Activated CD4-positive, CD25-positive, alpha-beta regulatory T cell treated with anti-CD3 and anti-CD28 coated beads, Interleukin-2, amount 50 U/mL, for 16 hours (primary cell): ENCODE results near the gene HSPA4.
"Not testable (repeated sequence)": the region's sequence is repeated elsewhere in the genome, so short reads cannot be mapped to it uniquely, and the experiment has no call there.

Experiments
- DNase-seq: peaks from one replicate; pipeline ENCODE4 v3.0.0-alpha.2; 2020; ENCODE audit warnings: low read depth, low spot score

HSPA4 gene

DNA sequence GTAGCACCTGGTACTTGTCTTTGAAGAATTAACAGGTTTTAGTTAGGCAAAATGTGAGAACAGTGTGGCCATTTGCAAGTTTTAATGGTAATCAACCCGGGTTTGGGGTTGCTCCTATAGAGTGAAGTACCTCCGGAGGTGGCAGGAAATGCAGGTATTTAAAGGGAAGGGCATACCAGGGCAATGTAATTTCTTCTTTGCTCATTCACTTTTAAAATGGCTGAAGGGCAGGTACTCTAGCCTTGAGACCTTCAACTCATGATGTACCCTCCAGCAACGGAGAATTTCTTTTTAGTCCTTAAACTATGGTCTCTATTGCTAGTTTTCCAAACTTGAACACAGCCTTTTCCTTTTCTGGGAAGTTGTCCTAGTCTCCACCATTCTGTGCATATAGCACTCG is 1.3 kb upstream of the HSPA4 start:
- DNase-seq, result no peak

DNA sequence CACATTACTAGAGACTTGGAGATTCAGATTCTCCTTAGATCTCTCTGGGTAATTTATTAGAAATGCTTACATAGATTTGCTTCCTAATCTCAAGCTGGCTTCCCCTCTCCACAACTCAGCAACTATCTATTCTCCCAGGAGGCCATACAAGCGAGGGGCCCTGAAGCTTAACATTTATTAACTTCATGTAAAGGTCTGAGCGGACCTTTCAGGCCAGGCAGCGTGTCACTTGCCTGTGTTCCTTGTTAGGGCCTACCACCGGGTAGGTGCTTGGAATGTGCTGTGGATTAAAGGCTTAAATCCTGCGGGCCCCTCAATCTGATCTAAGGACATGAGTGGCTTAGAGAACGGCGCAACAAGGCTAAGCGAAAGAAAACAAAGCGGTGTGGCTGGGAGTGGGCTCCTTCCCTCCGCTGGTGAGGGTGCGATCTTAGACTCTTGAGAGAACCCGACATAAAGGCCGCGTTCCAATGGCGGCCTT is 712 bp upstream of the HSPA4 start:
- no peak for DNase-seq

DNA sequence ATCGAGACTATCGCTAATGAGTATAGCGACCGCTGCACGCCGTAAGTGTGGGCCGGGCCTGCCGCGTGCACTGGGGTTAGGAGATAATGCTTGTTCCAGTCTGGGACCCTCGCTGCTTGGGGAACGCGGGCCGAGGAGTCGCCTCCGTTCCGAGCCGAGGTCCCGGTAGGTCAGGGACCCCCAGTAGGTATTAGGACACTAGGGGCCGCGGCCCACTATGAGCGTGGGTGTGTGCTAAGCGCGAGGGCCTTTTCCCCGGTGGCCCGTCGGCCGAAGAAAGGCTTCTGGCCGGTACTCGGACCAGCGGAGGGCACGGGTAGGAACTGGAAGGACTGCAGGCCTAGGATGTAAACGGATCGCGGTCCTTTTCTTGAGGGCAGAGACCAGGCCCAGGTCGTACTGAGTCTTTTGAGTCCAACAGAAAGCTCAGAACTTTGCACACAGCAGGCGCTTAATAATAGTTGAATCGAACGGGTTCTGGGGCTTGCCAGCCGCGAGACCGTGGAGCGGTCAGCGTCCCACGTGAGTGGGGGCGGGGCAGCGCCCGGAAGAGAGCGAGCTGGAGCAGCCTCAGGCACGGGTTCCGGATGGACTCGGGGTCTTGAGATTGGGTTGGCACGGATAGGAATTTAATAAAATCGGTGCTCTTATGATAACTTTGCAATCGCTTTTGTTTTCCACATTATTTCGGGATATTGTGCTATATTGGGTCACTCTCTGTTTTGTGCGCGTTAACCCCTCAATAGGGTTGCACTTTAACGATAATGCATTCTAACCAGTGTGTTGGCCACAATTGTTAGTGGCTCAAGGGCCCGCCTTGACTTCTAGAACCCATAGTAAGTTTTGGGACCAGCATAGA is 733 bp downstream of the HSPA4 start:
- peak; percentile 16 for DNase-seq

DNA sequence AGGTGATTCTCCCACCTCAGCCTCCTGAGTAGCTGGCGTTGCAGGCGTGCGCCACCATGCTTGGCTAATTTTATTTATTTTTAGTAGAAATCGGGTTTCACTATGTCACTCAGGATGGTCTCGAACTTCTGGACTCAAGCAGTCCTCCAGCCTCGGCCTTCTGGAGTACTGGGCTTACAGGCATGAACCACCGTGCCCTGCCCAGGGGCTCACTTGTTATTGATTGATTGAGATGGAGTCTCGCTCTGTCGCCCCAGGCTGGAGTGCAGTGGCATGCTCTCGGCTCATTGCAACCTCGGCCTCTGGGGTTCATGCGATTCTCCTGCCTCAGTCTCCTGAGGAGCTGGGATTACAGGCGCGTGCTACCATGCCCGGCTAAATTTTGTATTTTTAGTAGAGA is 1.6 kb downstream of the HSPA4 start:
- no peak for DNase-seq

DNA sequence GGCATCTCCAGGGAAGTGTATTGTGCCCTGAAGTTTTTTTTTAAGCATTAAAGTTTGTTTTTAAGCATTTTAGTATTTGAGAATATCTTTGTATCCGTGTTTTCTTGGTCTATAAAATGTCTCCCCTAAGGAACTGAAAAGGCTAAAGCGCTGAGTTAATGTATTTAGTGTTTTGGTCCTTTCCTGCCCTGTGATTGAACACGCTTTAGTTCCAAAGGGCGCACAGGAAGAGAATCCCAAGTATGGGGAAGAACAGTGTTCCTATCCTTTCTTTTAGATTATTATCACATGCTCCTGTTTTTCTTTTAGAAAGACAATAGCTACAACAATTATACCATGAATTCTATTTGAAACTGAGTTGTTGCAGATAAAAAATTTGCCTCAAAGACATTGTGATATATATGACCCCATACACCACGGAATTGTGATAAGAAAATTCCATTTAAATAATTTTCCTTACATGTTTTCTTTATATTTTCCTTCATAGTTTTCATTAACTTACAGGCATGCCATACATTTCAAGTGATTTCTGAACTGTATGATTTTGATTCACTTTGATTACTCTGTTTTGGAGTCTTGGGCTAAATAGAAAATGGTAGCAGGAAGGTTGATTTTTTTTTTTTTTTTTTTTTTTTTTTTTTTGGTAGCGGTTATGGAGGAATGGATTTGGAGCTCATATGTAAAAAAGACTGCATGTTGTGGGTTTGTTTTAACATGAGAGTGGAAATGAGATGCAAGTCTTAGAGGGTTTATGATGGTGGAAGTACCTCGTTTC is 3.1 kb downstream of the HSPA4 start:
- no peak for DNase-seq

DNA sequence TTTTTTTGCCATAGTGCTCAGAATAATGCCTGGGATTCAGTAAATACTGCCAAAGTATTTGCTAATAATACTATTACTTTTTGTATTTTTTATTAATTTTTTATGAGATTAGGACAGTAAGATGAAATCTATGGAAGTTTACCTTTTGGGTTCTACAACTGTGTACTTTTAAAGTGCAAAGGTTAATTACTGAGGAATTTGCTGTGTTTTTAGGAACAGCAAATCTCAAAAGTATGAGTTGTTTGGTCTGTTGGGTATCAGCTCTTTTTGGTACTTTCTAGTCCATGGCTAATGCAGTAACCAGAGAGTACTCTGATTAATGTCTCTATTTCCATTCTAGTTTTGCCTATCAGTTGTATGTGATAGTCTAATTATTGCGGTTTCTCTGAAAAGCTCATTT is 5.1 kb downstream of the HSPA4 start:
- no peak for DNase-seq

DNA sequence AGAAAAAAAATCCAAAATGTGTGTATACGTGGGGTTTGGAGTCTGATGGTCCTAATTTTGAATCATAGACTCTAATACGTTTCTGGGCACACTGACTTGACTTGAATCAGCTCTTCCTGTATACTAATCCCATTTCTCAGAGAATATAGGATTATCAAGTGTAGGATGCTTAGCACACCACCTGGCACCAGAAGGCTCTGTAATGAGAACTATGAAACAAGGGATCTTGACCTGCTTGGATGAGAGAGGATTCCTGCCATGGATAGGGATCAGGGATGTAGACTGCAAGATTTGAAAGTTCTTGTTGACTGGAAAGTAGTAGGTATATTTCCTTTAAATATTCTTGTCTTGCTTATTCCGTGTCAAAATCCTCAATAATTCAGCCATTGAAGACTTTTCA is 7.8 kb downstream of the HSPA4 start:
- no peak for DNase-seq

DNA sequence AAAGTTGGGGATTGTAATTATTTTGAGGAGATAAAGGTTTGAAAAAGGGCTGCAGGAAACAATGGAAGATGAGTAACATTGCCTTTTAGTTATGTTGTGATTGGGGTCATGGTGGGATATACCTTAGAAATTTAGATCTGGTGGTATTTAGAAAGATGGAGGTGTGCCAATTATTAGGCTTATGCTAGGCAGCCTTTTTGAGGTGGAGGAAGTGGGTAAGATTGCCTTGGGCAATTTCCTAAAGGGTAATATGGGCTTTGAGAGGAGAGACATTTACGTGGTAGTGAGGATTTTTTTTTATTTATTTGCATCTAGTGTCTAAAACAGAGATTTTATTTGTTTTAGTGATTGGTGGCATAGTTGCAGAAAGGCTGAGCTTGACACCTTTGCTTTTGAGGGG is 10.5 kb downstream of the HSPA4 start:
- no peak for DNase-seq

DNA sequence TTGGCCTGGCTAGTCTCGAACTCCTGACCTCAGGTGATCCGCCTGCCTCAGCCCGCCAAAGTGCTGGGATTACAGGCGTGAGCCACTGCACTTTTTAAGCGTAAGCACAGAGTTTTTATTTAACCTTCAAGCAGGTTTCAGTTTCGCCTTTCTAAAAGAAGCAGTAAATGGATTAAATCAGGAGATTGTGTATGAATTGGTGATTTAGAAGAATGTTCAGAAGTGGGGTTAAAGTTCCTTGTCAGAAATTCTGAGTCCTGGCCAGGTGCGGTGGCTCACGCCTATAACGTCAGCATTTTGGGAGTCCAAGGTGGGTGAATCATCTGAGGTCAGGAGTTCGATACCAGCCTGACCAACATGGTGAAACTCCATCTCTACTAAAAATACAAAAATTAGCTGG is 12.2 kb downstream of the HSPA4 start:
- DNase-seq, result no peak

DNA sequence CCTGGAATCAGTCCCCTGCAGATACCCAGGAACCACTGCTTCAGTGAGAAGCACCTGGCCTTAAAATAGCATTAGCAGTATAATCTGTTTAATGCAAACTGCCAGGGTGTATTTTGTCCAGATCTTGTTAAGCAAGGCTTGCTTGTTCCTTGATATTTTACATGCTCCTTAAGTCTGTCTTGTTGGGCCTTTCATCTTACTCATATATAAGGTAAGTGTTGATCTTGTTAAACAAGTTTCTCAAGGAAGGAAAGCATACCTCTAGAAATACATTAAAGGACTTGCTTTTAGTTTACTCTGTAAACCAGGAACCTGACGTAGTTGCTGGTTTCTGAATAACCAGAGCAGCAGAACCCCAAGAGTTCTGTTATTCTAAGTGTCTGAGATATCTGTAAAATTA is 13.7 kb downstream of the HSPA4 start:
- DNase-seq, result no peak

DNA sequence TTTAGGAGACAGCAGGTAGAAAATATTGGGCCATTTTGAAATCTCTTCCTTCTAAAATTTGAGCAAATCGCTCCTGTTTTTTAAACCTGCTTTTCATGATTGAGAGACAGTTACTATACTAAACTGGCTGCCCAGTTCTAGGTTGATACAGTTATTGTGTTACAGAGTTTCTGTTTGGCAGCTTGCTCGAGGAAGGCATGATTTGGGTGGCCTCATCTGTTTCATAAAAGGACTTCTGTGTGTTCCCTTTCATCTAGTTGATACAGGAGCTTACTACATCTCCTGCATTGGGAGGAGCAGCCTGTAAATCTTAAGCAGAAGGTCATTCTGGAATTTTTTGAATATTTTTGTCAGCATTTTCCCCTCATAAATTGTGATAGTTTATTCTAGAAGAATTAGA is 14.2 kb downstream of the HSPA4 start:
- DNase-seq, result no peak

DNA sequence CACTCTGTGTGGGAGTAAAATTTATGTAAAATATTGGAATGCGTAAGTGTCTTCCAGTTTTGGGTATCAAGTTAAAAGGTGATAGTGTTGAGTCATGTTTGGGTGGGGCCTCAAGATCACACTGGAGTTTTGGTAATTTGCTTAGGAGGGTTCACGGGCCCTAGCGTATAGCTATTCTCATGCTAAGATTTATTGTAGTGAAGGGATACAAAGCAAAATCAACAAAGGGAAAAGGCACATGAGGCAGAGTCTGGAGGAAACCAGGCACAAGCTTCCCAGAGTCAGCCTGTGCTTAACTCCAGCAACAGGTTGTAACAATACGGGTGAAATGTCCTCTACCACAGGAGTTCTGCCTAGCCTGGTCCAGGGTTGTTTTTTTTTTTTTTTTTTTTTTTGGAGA is 20.2 kb downstream of the HSPA4 start:
- DNase-seq, result no peak

DNA sequence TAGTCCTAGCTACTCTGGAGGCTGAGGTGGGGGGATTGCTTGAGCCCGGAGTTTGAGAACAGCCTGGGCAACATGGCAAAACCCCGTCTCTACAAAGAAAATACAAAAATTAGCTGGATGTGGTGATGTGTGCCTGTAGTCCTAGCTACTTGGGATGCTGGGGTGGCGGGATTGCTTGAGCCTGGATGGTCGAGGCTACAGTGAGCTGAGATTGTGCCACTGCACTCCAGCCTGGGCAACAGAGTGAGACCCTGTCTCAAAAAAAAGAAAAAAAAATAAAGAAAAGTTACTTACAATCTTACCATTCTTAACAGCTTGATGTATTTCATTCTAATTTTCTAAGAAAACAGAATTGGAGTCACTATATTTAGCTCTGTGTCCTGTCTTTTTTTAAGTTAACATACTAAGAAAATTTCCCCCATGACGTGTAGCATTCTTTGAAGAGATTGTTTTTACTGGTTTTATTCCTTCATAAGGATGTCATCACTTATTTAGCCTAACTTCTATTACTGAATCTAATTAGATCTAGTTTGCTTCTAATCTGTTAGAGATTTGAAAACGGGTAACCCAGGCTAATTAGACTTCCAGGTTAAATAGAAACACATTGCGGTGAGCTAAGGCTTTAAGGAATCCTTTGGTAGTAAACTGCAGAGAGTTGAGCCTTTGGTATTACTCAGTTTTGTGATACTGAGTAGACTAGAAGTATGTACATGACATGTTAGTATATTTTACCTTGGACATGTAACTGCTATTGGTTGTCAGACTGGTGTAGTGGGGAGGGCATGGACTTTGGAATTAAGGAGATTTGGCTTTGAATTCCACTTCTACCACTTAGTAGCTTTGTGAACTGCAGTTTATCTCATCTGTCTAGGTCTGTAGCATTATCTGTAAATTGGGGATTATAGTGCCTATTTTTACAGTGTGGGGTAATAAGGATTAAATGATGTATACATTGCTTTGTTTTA is 24.0 kb downstream of the HSPA4 start:
- DNase-seq, result no peak

DNA sequence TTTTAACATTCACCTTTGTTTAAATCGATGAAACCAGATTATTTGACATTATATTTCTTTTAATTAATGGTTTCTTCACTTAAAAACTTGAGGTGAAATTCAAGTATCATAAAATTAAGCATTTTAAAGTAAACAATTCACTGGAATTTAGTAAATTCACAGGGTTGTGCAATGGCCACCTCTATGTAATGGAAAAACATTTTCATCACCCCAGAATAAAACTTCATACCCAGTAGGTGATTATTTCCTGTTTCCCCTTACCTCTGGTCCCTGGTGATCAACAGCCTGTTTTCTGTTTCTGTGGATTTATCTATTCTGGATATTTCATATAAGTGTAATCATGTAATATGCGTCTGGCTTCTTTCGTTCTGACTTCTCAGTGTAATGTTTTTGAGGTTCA is 27.2 kb downstream of the HSPA4 start:
- DNase-seq, result no peak

DNA sequence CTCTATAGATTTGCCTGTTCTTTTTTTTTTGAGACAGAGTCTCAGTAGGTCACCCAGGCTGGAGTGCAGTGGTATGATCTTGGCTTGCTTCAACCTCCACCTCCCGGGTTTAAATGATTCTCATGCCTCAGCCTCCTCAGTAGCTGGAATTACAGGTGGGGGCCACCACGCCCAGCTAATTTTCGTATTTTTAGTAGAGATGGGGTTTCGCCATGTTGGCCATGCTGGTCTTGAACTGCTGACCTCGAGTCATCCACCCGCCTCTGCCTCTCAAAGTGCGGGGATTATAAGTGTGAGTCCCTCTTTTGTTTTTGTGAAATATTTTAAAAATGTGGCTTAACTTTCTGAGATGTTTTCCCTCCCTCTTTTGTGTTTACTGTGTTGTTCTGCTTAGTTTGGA is 29.2 kb downstream of the HSPA4 start:
- no peak for DNase-seq

DNA sequence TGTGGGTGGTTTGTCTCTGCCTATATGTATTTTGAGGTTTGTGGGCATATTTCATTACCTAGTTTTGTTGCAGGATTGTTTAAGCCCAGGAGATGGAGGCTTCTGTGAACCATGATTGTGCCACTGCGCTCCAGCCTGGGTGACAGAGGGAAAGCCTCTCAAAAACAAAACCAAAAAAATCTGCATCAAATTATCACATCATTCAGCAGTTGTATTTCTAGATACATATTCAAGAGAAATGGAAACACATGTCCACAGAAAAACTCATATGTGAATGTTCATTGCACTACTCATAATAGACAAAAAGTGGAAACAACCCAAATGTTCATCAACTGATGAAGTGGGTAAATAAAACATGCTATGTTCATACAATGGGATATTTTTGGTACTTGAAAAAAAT is 29.9 kb downstream of the HSPA4 start:
- DNase-seq, result no peak

DNA sequence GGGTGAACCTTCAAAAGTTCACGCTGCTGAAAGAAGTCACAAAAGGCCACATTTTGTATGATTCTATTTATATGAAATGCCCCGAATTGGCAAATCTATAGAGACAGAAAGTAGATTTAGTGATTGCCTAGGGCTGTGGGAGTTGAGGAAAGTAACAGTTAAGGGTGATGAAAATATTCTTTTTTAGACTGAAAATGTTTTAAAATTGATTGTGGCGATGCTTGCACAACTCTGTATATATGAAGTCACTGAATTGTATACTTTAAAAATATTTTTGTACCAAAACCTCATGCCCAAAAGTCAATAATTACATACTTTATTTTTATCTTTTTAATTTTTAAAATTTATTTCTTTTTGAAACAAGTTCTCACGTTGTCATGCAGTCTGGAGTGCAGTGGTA is 30.3 kb downstream of the HSPA4 start:
- no peak for DNase-seq

DNA sequence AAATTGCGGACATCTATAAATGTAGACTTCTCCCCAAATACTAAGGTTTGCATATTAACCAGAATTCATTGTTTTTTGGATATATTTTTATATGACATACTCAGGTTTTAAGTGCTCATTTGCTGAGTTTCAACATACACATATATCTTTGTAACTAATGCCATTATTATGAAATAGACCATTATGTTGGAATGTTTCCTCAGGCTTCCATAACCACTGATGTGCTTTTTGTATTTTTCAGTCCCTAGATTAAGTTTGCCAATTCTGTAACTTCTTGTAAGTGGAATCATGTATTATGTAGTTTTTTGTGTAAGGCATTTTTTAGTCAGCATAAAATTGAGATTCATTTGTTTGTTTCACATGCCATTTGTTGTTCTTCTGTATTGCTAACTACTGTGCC is 32.1 kb downstream of the HSPA4 start:
- DNase-seq, result no peak

DNA sequence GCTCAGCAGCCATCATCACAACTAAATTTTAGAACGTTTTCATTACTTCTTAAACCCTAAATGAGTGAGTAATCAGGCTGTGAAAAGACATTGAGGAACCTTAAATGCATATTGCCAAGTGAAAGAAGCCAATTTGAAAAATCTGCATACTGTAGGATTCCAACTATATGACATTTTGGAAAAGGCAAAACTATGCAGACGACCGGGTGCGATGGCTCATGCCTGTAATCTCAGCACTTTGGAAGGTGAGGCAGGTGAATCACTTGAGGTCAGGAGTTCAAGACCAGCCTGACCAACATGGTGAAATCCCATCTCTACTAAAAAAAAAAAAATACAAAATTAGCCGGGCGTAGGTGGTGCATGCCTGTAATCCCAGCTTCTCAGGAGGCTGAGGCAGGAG is 33.4 kb downstream of the HSPA4 start:
- DNase-seq, result not testable (repeated sequence)

DNA sequence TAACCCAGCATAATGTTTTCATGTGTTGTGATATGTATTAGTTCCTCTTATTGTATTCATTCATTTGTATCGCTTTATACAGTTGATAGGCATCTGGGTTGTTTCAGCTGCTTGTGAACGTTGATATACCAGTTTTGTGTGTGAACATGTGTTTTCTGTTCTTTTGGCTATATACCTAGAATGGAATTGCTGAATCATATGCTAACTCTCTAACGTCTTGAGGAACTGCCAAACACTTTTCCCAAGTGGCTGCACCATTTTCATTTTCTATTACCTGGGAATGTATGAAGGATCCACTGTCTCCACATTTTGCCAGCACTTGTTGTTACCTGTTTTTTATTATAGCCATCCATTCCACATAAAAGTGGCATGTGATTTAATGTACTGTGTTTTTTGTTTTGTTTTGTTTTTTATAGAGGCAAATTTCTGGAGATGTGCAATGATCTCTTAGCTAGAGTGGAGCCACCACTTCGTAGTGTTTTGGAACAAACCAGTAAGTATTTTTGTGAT is 34.6 kb downstream of the HSPA4 start:
- DNase-seq, result no peak

DNA sequence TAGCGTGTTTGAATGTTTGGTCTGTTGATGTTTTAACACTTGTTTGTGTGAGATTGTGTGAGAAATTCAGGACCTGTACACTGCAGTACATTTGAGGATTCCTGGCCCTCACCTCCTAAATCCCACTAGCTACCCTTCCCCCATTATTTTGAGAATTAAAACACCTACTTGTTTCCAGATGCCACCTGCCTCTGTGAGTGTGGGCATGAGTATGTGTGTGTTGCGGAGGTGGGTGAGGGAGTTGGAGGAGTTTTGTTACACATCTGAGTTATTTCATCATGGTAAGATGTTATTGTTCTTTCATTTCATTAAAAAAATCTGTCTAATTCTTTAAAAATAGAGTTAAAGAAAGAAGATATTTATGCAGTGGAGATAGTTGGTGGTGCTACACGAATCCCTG is 36.3 kb downstream of the HSPA4 start:
- no peak for DNase-seq

DNA sequence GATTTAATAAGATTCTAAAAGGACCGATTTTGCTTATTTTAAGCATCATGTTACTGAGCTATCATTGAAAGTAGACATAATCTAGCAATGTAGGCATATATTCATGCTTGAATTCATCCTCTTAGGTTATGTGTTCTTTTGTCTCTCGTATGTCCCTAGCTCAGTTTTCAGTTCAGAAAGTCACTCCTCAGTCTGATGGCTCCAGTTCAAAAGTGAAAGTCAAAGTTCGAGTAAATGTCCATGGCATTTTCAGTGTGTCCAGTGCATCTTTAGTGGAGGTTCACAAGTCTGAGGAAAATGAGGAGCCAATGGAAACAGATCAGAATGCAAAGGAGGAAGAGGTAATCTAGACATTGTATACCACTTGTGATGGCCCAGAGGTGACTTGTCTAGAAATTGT is 39.2 kb downstream of the HSPA4 start:
- DNase-seq, result no peak
